DOHH2 (cell line): ENCODE results near the gene SELENON.

Experiments
- H3F3A ChIP-seq: fragments of 200-600 bp; sonication (generic), shearing (Covaris generic); 2 replicates; pipeline ENCODE4 v1.6.0; 2016; ENCODE audit warnings: antibody characterized with exemption, mild to moderate bottlenecking; ENCODE audit not compliant: control insufficient read depth, insufficient read depth
- H3K27ac ChIP-seq: fragments of 200-600 bp; sonication (generic); 2 replicates; pipeline ENCODE4 v1.5.1; 2014; ENCODE audit warnings: low read depth, mild to moderate bottlenecking, low read length, moderate library complexity
- H3K27me3 ChIP-seq: fragments of 200-600 bp; sonication (generic); 2 replicates; pipeline ENCODE4 v1.6.1; 2014; ENCODE audit warnings: mild to moderate bottlenecking, low read length, mixed read lengths; ENCODE audit not compliant: control insufficient read depth
- H3K36me3 ChIP-seq: fragments of 200-600 bp; sonication (generic); 2 replicates; pipeline ENCODE4 v1.6.1; 2014; ENCODE audit warnings: mild to moderate bottlenecking, low read length, moderate library complexity, mixed read lengths; ENCODE audit not compliant: control insufficient read depth
- H3K4me1 ChIP-seq: fragments of 200-600 bp; sonication (generic); 2 replicates; pipeline ENCODE4 v1.6.1; 2014; ENCODE audit warnings: mild to moderate bottlenecking, low read length, mixed read lengths; ENCODE audit not compliant: control insufficient read depth
- H3K4me2 ChIP-seq: fragments of 200-600 bp; sonication (generic); 2 replicates; pipeline ENCODE4 v1.6.0; 2014; ENCODE audit warnings: mild to moderate bottlenecking, low read length, moderate library complexity
- H3K4me3 ChIP-seq: fragments of 200-600 bp; sonication (generic); 2 replicates; pipeline ENCODE4 v1.5.1; 2014; ENCODE audit warnings: mild to moderate bottlenecking, low read length, mixed read lengths
- H3K79me2 ChIP-seq: fragments of 200-600 bp; sonication (generic); 2 replicates; pipeline ENCODE4 v1.6.1; 2014; ENCODE audit warnings: mild to moderate bottlenecking, low read length, mixed read lengths; ENCODE audit not compliant: control insufficient read depth
- H3K9me2 ChIP-seq: fragments of 200-600 bp; sonication (generic); replicated peaks from 2 replicates; pipeline ENCODE4 v1.6.1; 2014; ENCODE audit warnings: mild to moderate bottlenecking, low read length, mixed read lengths; ENCODE audit not compliant: control insufficient read depth
- H3K9me3 ChIP-seq: fragments of 200-600 bp; sonication (generic); 2 replicates; pipeline ENCODE4 v1.6.1; 2014; ENCODE audit warnings: antibody characterized with exemption, low read length, mixed read lengths; ENCODE audit not compliant: control insufficient read depth, insufficient read depth
- H4K20me1 ChIP-seq: fragments of 200-600 bp; sonication (generic); 2 replicates; pipeline ENCODE4 v1.6.0; 2014; ENCODE audit warnings: low read depth, mild to moderate bottlenecking, antibody characterized with exemption, low read length, moderate library complexity; ENCODE audit not compliant: control insufficient read depth, insufficient read depth
- EZH2phosphoT487 ChIP-seq: fragments of 200-600 bp; sonication (generic); IDR thresholded peaks from 2 replicates; pipeline ENCODE4 v1.6.1; 2017; ENCODE audit warnings: borderline replicate concordance, mild to moderate bottlenecking, antibody characterized with exemption, low read length, moderate library complexity, mixed read lengths
- TF ChIP-seq, protein P1 (sequence below): fragments of 200-600 bp; sonication (generic); IDR thresholded peaks from one replicate; pipeline ENCODE4 v1.5.1; 2014; ENCODE audit warnings: antibody characterized with exemption, mild to moderate bottlenecking, low read depth, low read length; ENCODE audit not compliant: poor library complexity, severe bottlenecking

Gene SELENON

DNA sequence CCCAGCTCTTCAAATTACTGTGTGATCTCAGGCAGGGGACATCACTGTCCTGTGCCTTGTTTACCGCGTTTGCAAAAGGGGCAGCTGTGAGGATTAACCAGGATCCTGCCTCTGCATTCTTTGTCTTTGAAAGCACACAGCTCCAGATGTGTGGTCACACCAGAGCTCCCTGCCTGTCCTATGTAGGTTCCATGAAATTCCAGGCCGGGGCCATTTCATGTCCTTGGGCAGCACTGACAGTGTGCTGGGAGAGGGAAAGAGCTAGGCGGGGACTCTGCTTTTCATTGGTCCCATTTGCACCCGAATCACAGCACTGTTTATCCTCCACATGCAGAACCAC is 42.2 kb upstream of the SELENON start:
- Histone ChIP-seq H4K20me1 (no peaks in the 10 kb centered on the region), H3F3A (no peaks in the 10 kb centered on the region), H3K9me2 (no peaks in the 10 kb centered on the region), H3K79me2 (no peaks in the 10 kb centered on the region), H3K36me3 (no peaks in the 10 kb centered on the region), H3K4me1 (no peaks in the 10 kb centered on the region), H3K9me3 (no peaks in the 10 kb centered on the region), H3K4me3 (no peak overlapping the region), H3K4me2 (no peak overlapping the region), H3K27me3 (peaks cover 37% of the 10 kb centered on the region), H3K27ac (no peak overlapping the region)
- TF ChIP-seq, protein P1, sequence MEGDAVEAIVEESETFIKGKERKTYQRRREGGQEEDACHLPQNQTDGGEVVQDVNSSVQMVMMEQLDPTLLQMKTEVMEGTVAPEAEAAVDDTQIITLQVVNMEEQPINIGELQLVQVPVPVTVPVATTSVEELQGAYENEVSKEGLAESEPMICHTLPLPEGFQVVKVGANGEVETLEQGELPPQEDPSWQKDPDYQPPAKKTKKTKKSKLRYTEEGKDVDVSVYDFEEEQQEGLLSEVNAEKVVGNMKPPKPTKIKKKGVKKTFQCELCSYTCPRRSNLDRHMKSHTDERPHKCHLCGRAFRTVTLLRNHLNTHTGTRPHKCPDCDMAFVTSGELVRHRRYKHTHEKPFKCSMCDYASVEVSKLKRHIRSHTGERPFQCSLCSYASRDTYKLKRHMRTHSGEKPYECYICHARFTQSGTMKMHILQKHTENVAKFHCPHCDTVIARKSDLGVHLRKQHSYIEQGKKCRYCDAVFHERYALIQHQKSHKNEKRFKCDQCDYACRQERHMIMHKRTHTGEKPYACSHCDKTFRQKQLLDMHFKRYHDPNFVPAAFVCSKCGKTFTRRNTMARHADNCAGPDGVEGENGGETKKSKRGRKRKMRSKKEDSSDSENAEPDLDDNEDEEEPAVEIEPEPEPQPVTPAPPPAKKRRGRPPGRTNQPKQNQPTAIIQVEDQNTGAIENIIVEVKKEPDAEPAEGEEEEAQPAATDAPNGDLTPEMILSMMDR, result no peak

DNA sequence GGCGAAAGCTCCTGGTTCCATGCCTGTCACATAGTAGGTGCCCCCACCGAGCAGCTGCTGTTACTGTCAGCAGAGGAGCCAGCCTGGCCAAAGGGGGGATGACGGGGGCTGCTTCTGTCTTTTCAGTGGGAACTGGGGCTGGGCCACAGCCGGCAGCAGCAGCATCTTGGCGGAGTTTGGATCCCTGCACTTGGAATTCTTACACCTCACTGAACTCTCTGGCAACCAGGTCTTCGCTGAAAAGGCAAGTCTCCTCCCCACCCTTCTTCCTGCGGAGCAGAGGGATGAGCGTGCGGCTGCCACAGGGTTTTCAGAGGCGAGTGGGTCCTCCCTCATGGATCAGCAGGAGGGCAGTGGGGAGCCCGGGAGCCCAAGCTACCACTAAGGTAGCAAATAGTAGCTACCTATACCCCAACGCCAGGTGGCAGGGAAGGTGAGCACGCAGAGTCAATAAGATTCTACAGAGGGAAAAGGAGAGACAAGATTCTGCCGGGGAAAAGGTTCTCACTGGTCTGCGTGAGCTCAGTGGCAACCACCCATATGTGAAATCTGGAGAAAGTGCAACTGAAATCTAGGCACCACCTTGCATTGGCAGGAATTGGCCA is 41.4 kb upstream of the SELENON start:
- H3K36me3 ChIP-seq, result no peaks in the 10 kb centered on the region
- no peaks in the 10 kb centered on the region for H3K9me2 ChIP-seq
- no peak overlapping the region for H3K4me3 ChIP-seq
- TF ChIP-seq EZH2phosphoT487, result no peak
- TF ChIP-seq, protein P1, result no peak
- H3K27ac ChIP-seq, result no peak overlapping the region
- H3K4me1 ChIP-seq, result no peaks in the 10 kb centered on the region
- H3K9me3 ChIP-seq, result no peaks in the 10 kb centered on the region
- H3K27me3 ChIP-seq, result peaks cover 37% of the 10 kb centered on the region
- H3K4me2 ChIP-seq, result no peak overlapping the region
- no peaks in the 10 kb centered on the region for H3F3A ChIP-seq
- H3K79me2 ChIP-seq, result no peaks in the 10 kb centered on the region
- H4K20me1 ChIP-seq, result no peaks in the 10 kb centered on the region

DNA sequence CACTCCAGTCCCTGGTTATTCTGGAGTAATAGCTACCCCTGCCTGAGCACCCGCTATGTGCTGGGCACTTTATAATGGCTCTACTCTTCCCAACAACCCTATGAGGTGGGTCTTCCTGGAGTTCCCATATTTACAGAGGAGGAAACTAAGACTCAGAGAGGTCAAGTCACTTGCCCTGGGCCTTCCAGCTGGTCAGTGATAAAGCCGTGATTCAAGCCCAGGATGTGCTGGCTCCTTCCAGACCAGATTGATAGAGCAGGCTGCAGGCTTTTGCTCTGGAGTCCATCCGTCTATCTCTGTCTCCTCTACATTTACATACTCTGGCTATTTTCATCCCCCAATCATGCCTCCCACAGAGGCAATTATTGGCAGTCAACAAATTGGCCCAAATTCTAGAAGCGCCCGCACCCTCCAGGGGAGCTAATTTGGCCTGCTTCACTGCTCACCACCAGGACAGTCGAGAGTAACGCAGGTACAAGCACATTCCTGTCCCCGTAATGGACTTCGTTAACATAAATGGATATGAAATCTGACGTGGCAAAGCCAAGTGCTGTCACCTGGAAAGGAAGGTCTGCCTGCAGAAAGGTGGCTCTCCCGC is 39.8 kb upstream of the SELENON start:
- peaks cover 30% of the 10 kb centered on the region for H3K27me3 ChIP-seq
- no peaks in the 10 kb centered on the region for H3K36me3 ChIP-seq
- H3K4me2 ChIP-seq, result no peak overlapping the region
- H3K9me3 ChIP-seq, result no peaks in the 10 kb centered on the region
- TF ChIP-seq EZH2phosphoT487, result no peak
- TF ChIP-seq, protein P1, result no peak
- no peaks in the 10 kb centered on the region for H3F3A ChIP-seq
- H3K4me3 ChIP-seq, result no peak overlapping the region
- H3K9me2 ChIP-seq, result no peaks in the 10 kb centered on the region
- H3K4me1 ChIP-seq, result no peaks in the 10 kb centered on the region
- no peaks in the 10 kb centered on the region for H3K79me2 ChIP-seq
- H4K20me1 ChIP-seq, result no peaks in the 10 kb centered on the region
- H3K27ac ChIP-seq, result no peak overlapping the region
